ENCODE data around the gene MALT1. TPM values are rescaled to one million over a fixed set of nuclear protein-coding genes. Genes with fewer than 3 reads are reported as not detected.

MALT1 gene
- total RNA-seq, 1 experiment from 2014 or later: 19.6 TPM

- Histone ChIP-seq H4K20me1 (ENCODE audit: insufficient read depth) (no peaks in the 10 kb centered on the region), H3K9me2 (ENCODE audit: insufficient read depth) (no peaks in the 10 kb centered on the region), H3K27me3 (ENCODE audit: insufficient read depth, low read depth) (no peaks in the 10 kb centered on the region), H3K4me2 (0 out of 2 replicates have a peak overlapping the region, but pooled peaks have one; percentile 10), H3K79me2 (ENCODE audit: low read depth) (peaks cover 39% of the 10 kb centered on the region), H3K36me3 (ENCODE audit: low read depth) (peaks cover 34% of the 10 kb centered on the region), H2AFZ (no peak overlapping the region), H3K4me1 (replicated peaks; ENCODE audit: insufficient read depth) (peaks cover 12% of the 10 kb centered on the region), H3K4me3 (no peak overlapping the region), H3K27ac (peak overlapping the region; percentile 45), H3F3A (ENCODE audit: insufficient read depth, low read depth) (peaks cover 10% of the 10 kb centered on the region; the same call in 1 of the 2 replicates), H3K9me3 (ENCODE audit: insufficient read depth, low read depth) (no peaks in the 10 kb centered on the region)
- intact Hi-C loops (cut with micrococcal nuclease; ENCODE audit: unreplicated experiment): no loop called here
- TF ChIP-seq EZH2 (IDR thresholded peaks at IDR 0.05; ENCODE audit: low read depth) (no peak), CTCF (conservative IDR thresholded peaks at IDR 0.05) (no peak)
- BruUV-seq (replicated peaks): no TSS peak
- POLR2A ChIA-PET (ENCODE audit: unreplicated experiment): interaction anchor here (0.5 to 0.7 kb wide), 3 partner anchors 8 to 1012 kb away, joined by 3 to 9 read pairs (median 5); no protein-coding TSS in a partner anchor
- CTCF ChIA-PET: no interaction called here
- peak; percentile 53 to 71 for DNase-seq
Measured at GRCh38 chr18:58682429-58683069, 11.3 kb downstream of the MALT1 start.

GRCh38 chr18:58687871-58688308 is 16.6 kb downstream of the MALT1 start:
- TF ChIP-seq EZH2 (IDR thresholded peaks at IDR 0.05; ENCODE audit: low read depth) (no peak), CTCF (conservative IDR thresholded peaks at IDR 0.05) (no peak)
- BruUV-seq (replicated peaks): no TSS peak
- intact Hi-C loops (cut with micrococcal nuclease; ENCODE audit: unreplicated experiment): no loop called here
- Histone ChIP-seq H3K27me3 (ENCODE audit: insufficient read depth, low read depth) (no peaks in the 10 kb centered on the region), H4K20me1 (ENCODE audit: insufficient read depth) (no peaks in the 10 kb centered on the region), H3K4me2 (no peak overlapping the region), H2AFZ (no peak overlapping the region), H3K9me2 (ENCODE audit: insufficient read depth) (no peaks in the 10 kb centered on the region), H3K27ac (no peak overlapping the region), H3K4me1 (replicated peaks; ENCODE audit: insufficient read depth) (peaks cover 13% of the 10 kb centered on the region), H3K4me3 (no peak overlapping the region), H3K79me2 (ENCODE audit: low read depth) (peaks cover 33% of the 10 kb centered on the region; the same call in 1 of the 2 replicates), H3K9me3 (ENCODE audit: insufficient read depth, low read depth) (no peaks in the 10 kb centered on the region), H3F3A (ENCODE audit: insufficient read depth, low read depth) (peaks cover 11% of the 10 kb centered on the region; the same call in 1 of the 2 replicates), H3K36me3 (ENCODE audit: low read depth) (0 out of 2 replicates have a peak, but pooled peaks cover 14% of the 10 kb centered on the region)
- ChIA-PET CTCF (no interaction called here), POLR2A (ENCODE audit: unreplicated experiment) (no interaction called here)
- no peak for DNase-seq

- BruUV-seq (replicated peaks): no TSS peak
- peaks cover 36% of the 10 kb centered on the region; the same call in 1 of the 2 replicates for H3K79me2 ChIP-seq (ENCODE audit: low read depth)
- ChIA-PET CTCF (no interaction called here), POLR2A (ENCODE audit: unreplicated experiment) (interaction anchor here (0.6 kb wide), 1 partner anchor 453 kb away, joined by 6 read pairs; no protein-coding TSS in a partner anchor)
- H3K4me3 ChIP-seq: no peak overlapping the region
- TF ChIP-seq CTCF (conservative IDR thresholded peaks at IDR 0.05): no peak
- no peak for TF ChIP-seq EZH2 (IDR thresholded peaks at IDR 0.05; ENCODE audit: low read depth)
- H3F3A ChIP-seq (ENCODE audit: insufficient read depth, low read depth): peaks cover 11% of the 10 kb centered on the region; the same call in 1 of the 2 replicates
- no peak overlapping the region for H3K27ac ChIP-seq
- no peak overlapping the region for H2AFZ ChIP-seq
- peaks cover 13% of the 10 kb centered on the region for H3K4me1 ChIP-seq (replicated peaks; ENCODE audit: insufficient read depth)
- no peaks in the 10 kb centered on the region; the same call in 1 of the 2 replicates for H4K20me1 ChIP-seq (ENCODE audit: insufficient read depth)
- H3K27me3 ChIP-seq (ENCODE audit: insufficient read depth, low read depth): no peaks in the 10 kb centered on the region
- intact Hi-C loops (cut with micrococcal nuclease; ENCODE audit: unreplicated experiment): no loop called here
- no peaks in the 10 kb centered on the region for H3K9me2 ChIP-seq (ENCODE audit: insufficient read depth)
- peak overlapping the region; percentile 66 for H3K4me2 ChIP-seq
- 0 out of 2 replicates have a peak, but pooled peaks cover 9% of the 10 kb centered on the region for H3K36me3 ChIP-seq (ENCODE audit: low read depth)
- H3K9me3 ChIP-seq (ENCODE audit: insufficient read depth, low read depth): no peaks in the 10 kb centered on the region
- no peak for DNase-seq
Measured at GRCh38 chr18:58690259-58690658, 19.0 kb downstream of the MALT1 start.
